ENCODE data around the gene PLEKHM3. TPM values are rescaled to one million over a fixed set of nuclear protein-coding genes. Genes with fewer than 3 reads are reported as not detected.

The PLEKHM3 gene
- total and polyA plus RNA-seq, 2 of the 4 experiments (the other 2 are of a cell fraction) = 2.4 to 11.3 TPM

- Histone ChIP-seq H2AFZ (replicated peaks; ENCODE audit: low read length, poor library complexity) (peak overlapping the region; percentile 69), H4K5ac (ENCODE audit: low read depth, low read length) (peak overlapping the region; percentile 17; the same call in 1 of the 2 replicates), H3K23ac (ENCODE audit: low read depth, low read length) (peak overlapping the region; percentile 78; the same call in 1 of the 2 replicates), H2BK15ac (ENCODE audit: low read depth, low read length) (no peak overlapping the region; the same call in 2 of the 3 replicates), H4K8ac (ENCODE audit: low read depth in 2 of 2, low read length in 2 of 2) (peak overlapping the region in 1 of 2 experiments; percentile 54; a peak in 2 of 4 replicates), H2BK5ac (ENCODE audit: low read depth, low read length, poor library complexity, severe bottlenecking) (peak overlapping the region; percentile 62), H4K91ac (ENCODE audit: insufficient read depth, low read depth, low read length) (peak overlapping the region; percentile 53), H2BK120ac (ENCODE audit: low read depth, low read length) (peak overlapping the region; percentile 90), H3K4me3 (ENCODE audit: insufficient read depth, low read depth, low read length) (no peak overlapping the region), H3K9ac (ENCODE audit: low read depth, low read length) (no peak overlapping the region), H3K9me1 (ENCODE audit: insufficient read depth, low read length) (peaks cover 4% of the 10 kb centered on the region), H3K18ac (ENCODE audit: low read depth, low read length) (peak overlapping the region; percentile 31; the same call in 1 of the 2 replicates), H3K79me1 (ENCODE audit: low read depth in 1 of 2, low read length in 2 of 2) (no peaks in the 10 kb centered on the region), H2BK20ac (ENCODE audit: low read depth, low read length) (peak overlapping the region; percentile 96), H3K4me2 (ENCODE audit: low read depth, low read length) (no peak overlapping the region), H4K20me1 (ENCODE audit: insufficient read depth, low read length) (no peaks in the 10 kb centered on the region), H3K14ac (replicated peaks; ENCODE audit: low read depth, low read length) (peak overlapping the region; percentile 72), H3K36me3 (ENCODE audit: control insufficient read depth, insufficient read depth, low read length) (no peaks in the 10 kb centered on the region), H3K56ac (ENCODE audit: extremely low read depth, insufficient read depth, low read length) (peak overlapping the region; percentile 46; the same call in 1 of the 2 replicates), H3K4me1 (ENCODE audit: control insufficient read depth, insufficient read depth, low read length) (peaks cover 3% of the 10 kb centered on the region; the same call in 1 of the 2 replicates), H3K27ac (ENCODE audit: insufficient read depth, low read length) (peak overlapping the region; percentile 26; the same call in 1 of the 2 replicates), H3K27me3 (ENCODE audit: control insufficient read depth, insufficient read depth, low read length) (no peaks in the 10 kb centered on the region; the same call in 1 of the 2 replicates), H3K9me3 (ENCODE audit: control insufficient read depth, insufficient read depth, low read length) (no peaks in the 10 kb centered on the region), H3K4ac (ENCODE audit: low read depth, low read length) (peak overlapping the region; percentile 84), H2AK9ac (replicated peaks; ENCODE audit: low read depth, low read length, poor library complexity) (no peak overlapping the region), H2AK5ac (ENCODE audit: low read depth, low read length) (peak overlapping the region; percentile 4; the same call in 1 of the 2 replicates)
- in situ Hi-C loops (cut with MboI; ENCODE audit: low sequenced_read_pairs) (loop anchor here (25.0 kb wide), 2 partner anchors 427 to 577 kb away; partner anchors contain the start of gene METTL21A), dilution Hi-C loops (cut with HindIII; ENCODE audit: low sequenced_read_pairs, unreplicated experiment) (no loop called here), intact Hi-C loops (cut with micrococcal nuclease) (loop anchor here (2.0 kb wide), 1 partner anchor 296 kb away; the partner anchor contains the start of gene FZD5)
- CTCF ChIA-PET = interaction anchor here (0.6 to 1.8 kb wide), 3 partner anchors 290 to 317 kb away, joined by 3 to 7 read pairs (median 4); no protein-coding TSS in a partner anchor
- no TSS peak for BruUV-seq (replicated peaks)
- 100% methylated on average over 3 of the region's 8 CpGs; no CpG with 5 or more reads in 1 of the 2 experiments for WGBS, 2 experiments (ENCODE audit: extremely low coverage in 2 of 2, insufficient read length in 1 of 2)
- DNase-seq (peak; percentile 94), ATAC-seq (ENCODE audit: low read depth) (peak; percentile 93)
- POLR2A ChIA-PET (ENCODE audit: unreplicated experiment) = no interaction called here
- TF ChIP-seq NFE2L2 (IDR thresholded peaks at IDR 0.05; ENCODE audit: low read depth, low read length) (peak; percentile 89), RCOR1 (IDR thresholded peaks at IDR 0.05; ENCODE audit: insufficient replicate concordance, low read length) (no peak), MAZ (IDR thresholded peaks at IDR 0.05; ENCODE audit: borderline replicate concordance, low read depth, low read length) (peak; percentile 25; the same call in 1 of the 2 replicates), MXI1 (IDR thresholded peaks at IDR 0.05; ENCODE audit: borderline replicate concordance, low read depth, low read length) (no peak), CHD1 (IDR thresholded peaks at IDR 0.05; ENCODE audit: low read depth, low read length) (no peak), BHLHE40 (IDR thresholded peaks at IDR 0.05; ENCODE audit: low read depth, low read length) (0 out of 2 replicates have a peak, but pooled peaks have one; percentile 20), ELK1 (IDR thresholded peaks at IDR 0.05; ENCODE audit: borderline replicate concordance, low read depth, low read length) (no peak), POLR2A (IDR thresholded peaks at IDR 0.05; ENCODE audit: low read depth, low read length) (no peak), SMC3 (IDR thresholded peaks at IDR 0.05; ENCODE audit: low read depth, low read length) (no peak), RAD21 (IDR thresholded peaks at IDR 0.05; ENCODE audit: low read length) (no peak), CEBPB (IDR thresholded peaks at IDR 0.05; ENCODE audit: low read depth, low read length) (no peak), RFX5 (IDR thresholded peaks at IDR 0.05; ENCODE audit: low read depth, low read length) (no peak)
- TF ChIP-seq, protein P1, sequence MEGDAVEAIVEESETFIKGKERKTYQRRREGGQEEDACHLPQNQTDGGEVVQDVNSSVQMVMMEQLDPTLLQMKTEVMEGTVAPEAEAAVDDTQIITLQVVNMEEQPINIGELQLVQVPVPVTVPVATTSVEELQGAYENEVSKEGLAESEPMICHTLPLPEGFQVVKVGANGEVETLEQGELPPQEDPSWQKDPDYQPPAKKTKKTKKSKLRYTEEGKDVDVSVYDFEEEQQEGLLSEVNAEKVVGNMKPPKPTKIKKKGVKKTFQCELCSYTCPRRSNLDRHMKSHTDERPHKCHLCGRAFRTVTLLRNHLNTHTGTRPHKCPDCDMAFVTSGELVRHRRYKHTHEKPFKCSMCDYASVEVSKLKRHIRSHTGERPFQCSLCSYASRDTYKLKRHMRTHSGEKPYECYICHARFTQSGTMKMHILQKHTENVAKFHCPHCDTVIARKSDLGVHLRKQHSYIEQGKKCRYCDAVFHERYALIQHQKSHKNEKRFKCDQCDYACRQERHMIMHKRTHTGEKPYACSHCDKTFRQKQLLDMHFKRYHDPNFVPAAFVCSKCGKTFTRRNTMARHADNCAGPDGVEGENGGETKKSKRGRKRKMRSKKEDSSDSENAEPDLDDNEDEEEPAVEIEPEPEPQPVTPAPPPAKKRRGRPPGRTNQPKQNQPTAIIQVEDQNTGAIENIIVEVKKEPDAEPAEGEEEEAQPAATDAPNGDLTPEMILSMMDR (conservative IDR thresholded peaks at IDR 0.05; ENCODE audit: low read depth, low read length) = no peak
Measured at GRCh38 chr2:208064220-208064961, 39.1 kb upstream of the PLEKHM3 start.

Measured in IMR-90 (cell line).